Glutamatergic neuron (in vitro differentiated cells): Measurements from ENCODE around the gene COX18. TPM values are rescaled to one million over a fixed set of nuclear protein-coding genes. Genes with fewer than 3 reads are reported as not detected.
A peak's percentile ranks its signal among the peaks of the same experiment; 100 is the strongest.

Experiments
- DNase-seq: peaks from one replicate; pipeline ENCODE4 v3.0.0; 2022
- H3K27ac Mint-ChIP-seq: one replicate; pipeline ENCODE4 v1.8.0; 2020; ENCODE audit warnings: mild to moderate bottlenecking, mixed read lengths, inconsistent platforms; ENCODE audit not compliant: unreplicated experiment
- H3K27me3 Mint-ChIP-seq: one replicate; pipeline ENCODE4 v1.8.0; 2020; ENCODE audit warnings: mild to moderate bottlenecking, moderate library complexity, mixed read lengths, inconsistent platforms; ENCODE audit not compliant: unreplicated experiment
- H3K36me3 Mint-ChIP-seq: one replicate; pipeline ENCODE4 v1.8.0; 2020; ENCODE audit warnings: mild to moderate bottlenecking, mixed read lengths, inconsistent platforms; ENCODE audit not compliant: unreplicated experiment
- H3K4me1 Mint-ChIP-seq: one replicate; pipeline ENCODE4 v1.8.0; 2020; ENCODE audit warnings: mild to moderate bottlenecking, low read depth, mixed read lengths, inconsistent platforms; ENCODE audit not compliant: unreplicated experiment
- H3K4me3 Mint-ChIP-seq: one replicate; pipeline ENCODE4 v1.8.0; 2020; ENCODE audit warnings: mild to moderate bottlenecking, mixed read lengths, inconsistent platforms; ENCODE audit not compliant: unreplicated experiment
- H3K9me3 Mint-ChIP-seq: one replicate; pipeline ENCODE4 v1.8.0; 2020; ENCODE audit warnings: mild to moderate bottlenecking, moderate library complexity, mixed read lengths, inconsistent platforms; ENCODE audit not compliant: unreplicated experiment
- total RNA-seq: library from RNA; stranded (reverse); fragmentation: NEBNext Ultra II Directional; extraction: Animal tissue kit (Norgen Biotek cat#: 25700); gene quantifications from one replicate; pipeline ENCODE4 v1.2.1, GENCODE V29; 2021; ENCODE audit not compliant: unreplicated experiment
- TF ChIP-seq, protein P1 (sequence below): fragments of 200-600 bp; sonication (generic); IDR thresholded peaks from one replicate; pipeline ENCODE4 v1.5.0; 2021; ENCODE audit not compliant: partially characterized antibody, unreplicated experiment

Gene COX18
- total RNA-seq, 1 donor from 2014 or later = 20.2 TPM

DNA sequence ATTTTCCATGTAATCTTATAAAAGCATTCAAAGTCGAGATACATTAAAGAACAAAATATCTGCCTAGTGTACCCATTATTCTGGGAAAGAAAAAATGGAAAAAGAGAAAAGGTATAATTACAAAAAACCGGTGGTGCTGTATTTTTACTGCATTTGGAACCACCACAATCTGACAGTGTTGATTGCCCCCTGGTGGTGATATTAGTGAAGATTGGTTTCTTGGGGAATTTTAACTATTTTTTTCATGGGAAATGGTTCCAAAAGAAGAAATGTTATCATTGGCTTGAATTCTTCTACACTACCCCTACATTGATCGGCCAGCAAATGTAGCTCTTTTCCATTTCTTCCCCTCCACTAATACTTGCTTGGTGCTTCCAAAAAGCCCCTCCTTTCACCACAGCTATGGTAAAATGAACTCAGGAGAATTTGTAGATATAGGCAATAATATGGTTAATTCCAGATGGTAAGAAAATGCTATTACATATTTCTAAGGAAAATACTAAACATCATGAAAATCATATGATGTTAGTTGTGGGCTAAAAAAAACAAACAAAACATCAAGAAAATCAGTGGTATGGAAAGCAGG lies 50.0 kb downstream of the COX18 start:
- H3K4me1 Mint-ChIP-seq = peaks cover 4% of the 10 kb centered on the region
- no peak for DNase-seq
- no peaks in the 10 kb centered on the region for H3K36me3 Mint-ChIP-seq
- no peak overlapping the region for H3K4me3 Mint-ChIP-seq
- H3K9me3 Mint-ChIP-seq = no peaks in the 10 kb centered on the region
- TF ChIP-seq, protein P1, sequence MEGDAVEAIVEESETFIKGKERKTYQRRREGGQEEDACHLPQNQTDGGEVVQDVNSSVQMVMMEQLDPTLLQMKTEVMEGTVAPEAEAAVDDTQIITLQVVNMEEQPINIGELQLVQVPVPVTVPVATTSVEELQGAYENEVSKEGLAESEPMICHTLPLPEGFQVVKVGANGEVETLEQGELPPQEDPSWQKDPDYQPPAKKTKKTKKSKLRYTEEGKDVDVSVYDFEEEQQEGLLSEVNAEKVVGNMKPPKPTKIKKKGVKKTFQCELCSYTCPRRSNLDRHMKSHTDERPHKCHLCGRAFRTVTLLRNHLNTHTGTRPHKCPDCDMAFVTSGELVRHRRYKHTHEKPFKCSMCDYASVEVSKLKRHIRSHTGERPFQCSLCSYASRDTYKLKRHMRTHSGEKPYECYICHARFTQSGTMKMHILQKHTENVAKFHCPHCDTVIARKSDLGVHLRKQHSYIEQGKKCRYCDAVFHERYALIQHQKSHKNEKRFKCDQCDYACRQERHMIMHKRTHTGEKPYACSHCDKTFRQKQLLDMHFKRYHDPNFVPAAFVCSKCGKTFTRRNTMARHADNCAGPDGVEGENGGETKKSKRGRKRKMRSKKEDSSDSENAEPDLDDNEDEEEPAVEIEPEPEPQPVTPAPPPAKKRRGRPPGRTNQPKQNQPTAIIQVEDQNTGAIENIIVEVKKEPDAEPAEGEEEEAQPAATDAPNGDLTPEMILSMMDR = peak; percentile 96
- peaks cover 2% of the 10 kb centered on the region for H3K27me3 Mint-ChIP-seq
- H3K27ac Mint-ChIP-seq = no peak overlapping the region

DNA sequence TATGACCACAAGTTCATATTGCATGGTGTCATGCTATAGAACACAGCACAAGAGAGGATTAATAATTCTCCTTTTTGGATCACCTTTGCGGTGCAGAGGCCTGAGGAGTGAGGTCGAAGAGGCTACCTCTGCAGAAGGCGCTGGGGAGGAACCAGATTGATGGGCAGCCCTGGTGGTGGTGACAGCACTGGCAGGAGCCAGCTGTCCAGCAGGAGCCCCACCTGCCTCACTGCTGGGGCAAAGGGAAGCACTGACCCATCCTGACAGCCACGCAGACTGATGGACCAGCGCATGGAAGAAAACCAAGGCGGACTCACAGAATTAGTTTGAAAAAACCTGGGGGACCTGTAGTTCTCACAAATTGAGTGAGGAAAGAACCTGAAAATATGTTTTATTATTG lies 50.9 kb downstream of the COX18 start:
- H3K4me1 Mint-ChIP-seq = peaks cover 4% of the 10 kb centered on the region
- H3K9me3 Mint-ChIP-seq = no peaks in the 10 kb centered on the region
- peak; percentile 29 for DNase-seq

DNA sequence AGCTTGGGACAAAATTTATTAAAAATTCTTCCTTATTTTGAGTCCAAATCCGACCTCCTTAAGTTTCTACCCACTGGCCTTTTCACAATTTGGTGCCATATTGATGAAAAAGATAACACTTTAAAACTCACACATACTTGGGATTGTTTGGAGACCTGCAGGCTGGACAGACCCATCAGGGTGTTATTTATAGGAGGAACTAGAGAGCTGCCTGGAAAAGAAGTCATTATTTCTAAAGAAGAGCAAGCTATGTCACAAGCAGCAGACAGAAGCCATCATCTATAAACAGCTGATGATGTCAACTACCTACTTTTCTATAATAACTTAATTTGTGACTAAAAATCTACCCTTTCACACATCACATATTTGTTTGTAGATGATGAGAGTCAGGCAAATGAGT lies 56.2 kb downstream of the COX18 start:
- Mint-ChIP-seq H3K9me3 (no peaks in the 10 kb centered on the region), H3K27me3 (no peaks in the 10 kb centered on the region), H3K36me3 (no peaks in the 10 kb centered on the region), H3K4me3 (no peak overlapping the region), H3K27ac (no peak overlapping the region), H3K4me1 (peaks cover 3% of the 10 kb centered on the region)
- no peak for DNase-seq
- TF ChIP-seq, protein P1 = no peak

More for the DNA sequence above, 50.9 kb downstream of the COX18 start:
- H3K27ac Mint-ChIP-seq = no peak overlapping the region
- TF ChIP-seq, protein P1 = no peak
- H3K36me3 Mint-ChIP-seq = no peaks in the 10 kb centered on the region
- H3K27me3 Mint-ChIP-seq = no peaks in the 10 kb centered on the region
- H3K4me3 Mint-ChIP-seq = no peak overlapping the region

DNA sequence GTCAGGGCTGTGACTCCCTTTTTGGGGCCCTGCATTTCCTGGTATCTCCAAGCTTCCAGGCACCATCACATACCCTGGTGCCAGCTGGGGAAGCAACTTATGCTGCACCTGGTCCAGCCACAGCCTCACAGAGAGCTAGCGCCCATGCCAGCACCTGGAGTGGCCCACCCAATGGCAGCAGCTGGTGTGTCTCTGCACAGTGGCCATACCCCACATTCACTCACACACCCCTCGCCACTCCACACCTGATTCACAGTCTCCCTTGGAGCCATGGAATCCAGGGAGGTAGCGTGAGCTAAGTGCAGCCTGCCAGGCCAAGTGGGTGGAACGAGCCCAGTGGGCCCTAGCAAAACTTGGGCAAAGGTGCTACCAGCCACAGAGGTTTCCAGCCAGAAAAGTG lies 56.8 kb downstream of the COX18 start:
- DNase-seq = no peak
- Mint-ChIP-seq H3K27ac (no peak overlapping the region), H3K27me3 (no peaks in the 10 kb centered on the region), H3K4me1 (peaks cover under 1% of the 10 kb centered on the region), H3K36me3 (no peaks in the 10 kb centered on the region), H3K4me3 (no peak overlapping the region), H3K9me3 (no peaks in the 10 kb centered on the region)
- TF ChIP-seq, protein P1 = no peak

DNA sequence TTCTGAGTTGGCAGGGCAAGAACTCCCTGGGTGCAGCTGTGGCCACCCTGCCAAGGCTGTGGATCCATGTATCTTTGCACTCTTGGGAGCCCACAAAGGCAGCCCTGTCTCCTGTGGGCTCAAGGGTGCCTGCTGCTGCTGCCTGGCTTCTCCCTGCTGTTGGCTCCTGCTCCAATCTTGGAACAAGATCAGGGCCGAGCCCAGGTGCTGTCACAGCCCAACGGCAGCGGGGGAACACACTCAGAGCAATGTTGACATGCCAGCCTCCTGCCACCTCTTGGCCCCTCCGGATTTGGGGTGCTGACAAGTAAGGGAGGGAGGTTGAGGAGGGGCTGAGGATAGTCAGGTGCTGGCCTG lies 57.9 kb downstream of the COX18 start:
- no peaks in the 10 kb centered on the region for H3K4me1 Mint-ChIP-seq
- TF ChIP-seq, protein P1 = no peak

More for the DNA sequence above, 57.9 kb downstream of the COX18 start:
- H3K9me3 Mint-ChIP-seq = no peaks in the 10 kb centered on the region
- no peaks in the 10 kb centered on the region for H3K36me3 Mint-ChIP-seq
- DNase-seq = no peak
- H3K4me3 Mint-ChIP-seq = no peak overlapping the region
- H3K27ac Mint-ChIP-seq = no peak overlapping the region
- H3K27me3 Mint-ChIP-seq = no peaks in the 10 kb centered on the region
